AG04450 (cell line): ENCODE measurements around the gene PTPRC. TPM values are rescaled to one million over a fixed set of nuclear protein-coding genes. Genes with fewer than 3 reads are reported as not detected.

ENCODE experiments used
- CTCF ChIA-PET: fragments of 300-600, 350-600 bp; formaldehyde crosslinking; extraction: SDS; loops from one replicate; lab custom pipeline; 2022; ENCODE audit warnings: antibody characterized with exemption, inconsistent platforms; lab: Charles Lee
- POLR2A ChIA-PET: fragments of 350-600 bp; formaldehyde crosslinking; extraction: SDS; loops from one replicate; lab custom pipeline; 2021; ENCODE audit warnings: antibody characterized with exemption, inconsistent platforms; lab: Yijun Ruan, JAX
- DNase-seq: peaks from one replicate; pipeline ENCODE4 v3.0.0-alpha.2; 2011; ENCODE audit warnings: low read depth, low spot score
- H3K27ac ChIP-seq: one replicate; pipeline ENCODE4 v1.5.1; 2012; ENCODE audit warnings: low read depth, low read length, control low read depth
- H3K27me3 ChIP-seq: one replicate; pipeline ENCODE4 v1.6.0; 2012; ENCODE audit warnings: low read length; ENCODE audit not compliant: control insufficient read depth, insufficient read depth
- H3K4me3 ChIP-seq: 2 replicates; pipeline ENCODE4 v1.5.1; 2011; ENCODE audit warnings: mild to moderate bottlenecking, low read depth, low read length, control low read depth
- H3K9me3 ChIP-seq: 2 replicates; pipeline ENCODE4 v1.5.1; 2012; ENCODE audit warnings: low read length; ENCODE audit not compliant: control insufficient read depth, insufficient read depth
- CTCF ChIP-seq: IDR thresholded peaks from 2 replicates; pipeline ENCODE4 v1.5.1; 2011; ENCODE audit warnings: low read depth, low read length, control low read depth, inconsistent platforms
- polyA minus RNA-seq: library from RNA; depleted of rRNA, polyadenylated mRNA; stranded (reverse); fragments of >200 nt; gene quantifications from 2 replicates; pipeline ENCODE4 v1.2.3, GENCODE V29; 2011; rRNA and poly(A)+ RNA removed
- polyA plus RNA-seq: library from polyadenylated mRNA; depleted of rRNA; stranded (reverse); fragments of >200 nt; gene quantifications from 2 replicates; pipeline ENCODE4 v1.2.3, GENCODE V29; 2011; rRNA removed

The PTPRC gene
- 0.05 TPM in 1 of 2 replicates, not detected in the other for polyA plus RNA-seq
- not detected in 2 replicates for polyA minus RNA-seq

GRCh38 chr1:198638894-198639635, at the start of gene PTPRC:
Gene PTPRC, plus strand, starts transcription at chr1:198639040. Its CDS starts 229 bp downstream, at chr1:198639269.
- CTCF ChIA-PET, result no interaction called here
- H3K4me3 ChIP-seq, result no peak within 1 kb of the TSS
- POLR2A ChIA-PET, result no interaction called here

GRCh38 chr1:198590454-198590853, 48.4 kb upstream of the PTPRC start:
- no peak for TF ChIP-seq CTCF
- no peak overlapping the region for H3K4me3 ChIP-seq
- POLR2A ChIA-PET, result no interaction called here
- CTCF ChIA-PET, result no interaction called here
- H3K9me3 ChIP-seq, result no peaks in the 10 kb centered on the region
- no peaks in the 10 kb centered on the region for H3K27me3 ChIP-seq
- DNase-seq, result no peak
- H3K27ac ChIP-seq, result no peak overlapping the region

More at GRCh38 chr1:198638894-198639635, at the start of gene PTPRC:
- Histone ChIP-seq H3K27ac (no peak within 1 kb of the TSS), H3K9me3 (no peaks in the 10 kb centered on the region), H3K27me3 (no peaks in the 10 kb centered on the region)
- TF ChIP-seq CTCF, result no peak
- DNase-seq, result no peak

- ChIA-PET CTCF (no interaction called here), POLR2A (no interaction called here)
- no peaks in the 10 kb centered on the region for H3K9me3 ChIP-seq
- no peak overlapping the region for H3K4me3 ChIP-seq
- H3K27ac ChIP-seq, result no peak overlapping the region
- no peaks in the 10 kb centered on the region for H3K27me3 ChIP-seq
- no peak for TF ChIP-seq CTCF
- no peak for DNase-seq
These were observed 43.1 kb upstream of the PTPRC start for GRCh38 chr1:198595765-198596164.

GRCh38 chr1:198597690-198598430, 41.0 kb upstream of the PTPRC start:
- Histone ChIP-seq H3K27ac (no peak overlapping the region), H3K4me3 (no peak overlapping the region), H3K27me3 (no peaks in the 10 kb centered on the region), H3K9me3 (no peaks in the 10 kb centered on the region)
- DNase-seq, result no peak
- ChIA-PET POLR2A (no interaction called here), CTCF (no interaction called here)
- no peak for TF ChIP-seq CTCF

- no peak for TF ChIP-seq CTCF
- CTCF ChIA-PET, result no interaction called here
These were observed 40.0 kb upstream of the PTPRC start for GRCh38 chr1:198598796-198599321.

More at GRCh38 chr1:198598796-198599321, 40.0 kb upstream of the PTPRC start:
- Histone ChIP-seq H3K27me3 (no peaks in the 10 kb centered on the region), H3K27ac (no peak overlapping the region), H3K9me3 (no peaks in the 10 kb centered on the region), H3K4me3 (no peak overlapping the region)
- POLR2A ChIA-PET, result no interaction called here
- no peak for DNase-seq
